Ovary (tissue), 9 donors: ENCODE results near the gene CAMTA1. TPM values are rescaled to one million over a fixed set of nuclear protein-coding genes. Genes with fewer than 3 reads are reported as not detected.
"Not testable (repeated sequence)": the region's sequence is repeated elsewhere in the genome, so short reads cannot be mapped to it uniquely, and the experiment has no call there.

Source experiments
- DNase-seq, 5 donors: peaks; one replicate each; pipeline ENCODE4 v3.0.0-alpha.2; 2019 to 2020
- H3K27ac ChIP-seq, 2 donors: fragments of 200-600 bp; one replicate each; pipeline versions ENCODE4 v1.5.1 to v1.8.0; 2019 to 2022
- H3K27me3 ChIP-seq: fragments of 200-600 bp; one replicate; pipeline ENCODE4 v1.8.0; 2022
- H3K36me3 ChIP-seq: fragments of 200-600 bp; sonication (generic); one replicate; pipeline ENCODE4 v1.5.1; 2019
- H3K4me1 ChIP-seq: one replicate; pipeline ENCODE4 v1.8.1; 2013; ENCODE audit warnings: mild to moderate bottlenecking, moderate library complexity; ENCODE audit not compliant: insufficient read depth
- H3K4me3 ChIP-seq: fragments of 200-600 bp; sonication (generic); one replicate; pipeline ENCODE4 v1.5.1; 2017
- H3K9me3 ChIP-seq, 2 donors: fragments of 200-600 bp in 1 of 2; sonication (generic) in 1 of 2; one replicate each; pipeline versions ENCODE4 v1.5.1 to v1.8.1; 2013 to 2019; ENCODE audit warnings: mild to moderate bottlenecking in 1 of 2, moderate library complexity in 1 of 2
- EP300 ChIP-seq: sonication (generic); formaldehyde crosslinking; IDR thresholded peaks from one replicate; pipeline ENCODE4 v1.6.1; 2017; ENCODE audit warnings: antibody characterized with exemption
- POLR2A ChIP-seq: fragments of 450-650 bp; IDR thresholded peaks from one replicate; pipeline ENCODE4 v1.6.1; 2017; ENCODE audit warnings: antibody characterized with exemption, mild to moderate bottlenecking, moderate library complexity
- WGBS, 3 donors: extraction: QIAGEN DNeasy Blood & Tissue Kit in 1 of 3; methylation state at CpG; one replicate each; pipeline versions ENCODE4 v1.1.5 to v1.1.7; 2013 to 2017; 5-methylcytosine and 5-hydroxymethylcytosine counted together
- intact Hi-C, 4 donors: fragments of 100-400 bp; cut with DNase I; formaldehyde crosslinking; loops; one replicate each; pipeline versions ENCODE4 v1.11.0 to v1.15.1; 2022 to 2023
- polyA plus RNA-seq, 2 donors: library from polyadenylated mRNA; stranded (reverse); fragments of 200-250 nt in 1 of 2; fragments of 350-450 nt in 1 of 2; fragmentation: Illumina TruSeq in 1 of 2; extraction: RNeasy Lipid Tissue Mini Kit (QIAGEN cat#74804) in 1 of 2; gene quantifications; one replicate each; pipeline ENCODE4 v1.2.3, GENCODE V29; 2013 to 2014
- total RNA-seq, 7 donors: library from RNA; depleted of rRNA in 2 of 7; stranded (reverse); fragments of >200 nt in 2 of 7; fragmentation: NEBNext Ultra II Directional in 3 of 7; extraction: Animal tissue kit (Norgen Biotek cat#: 25700) in 3 of 7; gene quantifications; one replicate each; pipeline versions ENCODE4 v1.1.0 to v1.2.4, GENCODE V29; 2016 to 2023
- TF ChIP-seq, protein P1 (sequence below), 3 donors: fragments of 450-650 bp in 2 of 3; fragments of 200-600 bp in 1 of 3; IDR thresholded peaks; one replicate each; pipeline versions ENCODE4 v1.5.1 to v1.8.0; 2016 to 2022; ENCODE audit warnings: antibody characterized with exemption in 3 of 3, mild to moderate bottlenecking in 1 of 3
- donor health status: DM: no; HTN: no; CAD: no; lungs with moderate emphysema.
- donor health status: DM: no; HTN: no; CAD: no.
- donor health status: Bipolar disorder and iron deficiency.
- donor health status: DM: yes; HTN: yes; CAD: no.
- donor health status: DM: no; HTN: no; CAD: no.
- donor health status: DM: yes; HTN: yes; CAD: no.

The CAMTA1 gene
- total and polyA plus RNA-seq, 9 donors = 51.1 to 150 (median 67.4) TPM

DNA sequence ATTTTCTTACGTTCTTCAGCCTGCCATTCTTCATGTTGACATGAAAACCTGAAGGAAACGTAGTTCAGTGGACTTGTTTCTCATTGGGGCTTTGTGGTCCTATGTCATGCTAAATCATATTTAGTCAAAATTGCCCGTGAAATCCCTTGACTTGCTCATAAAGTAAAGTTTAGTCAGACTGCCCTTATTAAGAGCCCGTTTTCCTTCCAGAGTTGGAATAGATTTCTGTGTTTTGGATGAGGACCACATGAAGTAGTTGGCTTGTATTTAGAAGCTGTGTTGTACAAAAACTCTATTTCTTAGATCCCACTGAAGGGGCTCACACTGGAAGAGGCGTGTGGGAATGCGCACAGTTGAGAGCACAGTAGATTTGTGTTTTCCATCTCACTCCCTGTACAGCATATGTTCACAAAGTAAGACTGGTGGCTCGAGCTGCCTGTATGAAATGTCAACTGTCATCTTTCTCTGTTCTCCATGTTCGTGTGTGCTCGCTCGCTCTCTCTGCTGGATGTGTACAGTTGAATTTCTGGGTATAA is 42.4 kb downstream of the CAMTA1 start:
- 66 to 74% (median 70%) methylated on average over 10 of the region's 10 CpGs for WGBS, 3 donors
- Histone ChIP-seq H3K27me3 (no peaks in the 10 kb centered on the region), H3K9me3 (no peaks in the 10 kb centered on the region), H3K36me3 (no peaks in the 10 kb centered on the region), H3K27ac (no peak overlapping the region), H3K4me3 (no peak overlapping the region), H3K4me1 (peaks cover 4% of the 10 kb centered on the region)
- intact Hi-C loops = no loop called here
- TF ChIP-seq POLR2A = no peak
- TF ChIP-seq, protein P1, sequence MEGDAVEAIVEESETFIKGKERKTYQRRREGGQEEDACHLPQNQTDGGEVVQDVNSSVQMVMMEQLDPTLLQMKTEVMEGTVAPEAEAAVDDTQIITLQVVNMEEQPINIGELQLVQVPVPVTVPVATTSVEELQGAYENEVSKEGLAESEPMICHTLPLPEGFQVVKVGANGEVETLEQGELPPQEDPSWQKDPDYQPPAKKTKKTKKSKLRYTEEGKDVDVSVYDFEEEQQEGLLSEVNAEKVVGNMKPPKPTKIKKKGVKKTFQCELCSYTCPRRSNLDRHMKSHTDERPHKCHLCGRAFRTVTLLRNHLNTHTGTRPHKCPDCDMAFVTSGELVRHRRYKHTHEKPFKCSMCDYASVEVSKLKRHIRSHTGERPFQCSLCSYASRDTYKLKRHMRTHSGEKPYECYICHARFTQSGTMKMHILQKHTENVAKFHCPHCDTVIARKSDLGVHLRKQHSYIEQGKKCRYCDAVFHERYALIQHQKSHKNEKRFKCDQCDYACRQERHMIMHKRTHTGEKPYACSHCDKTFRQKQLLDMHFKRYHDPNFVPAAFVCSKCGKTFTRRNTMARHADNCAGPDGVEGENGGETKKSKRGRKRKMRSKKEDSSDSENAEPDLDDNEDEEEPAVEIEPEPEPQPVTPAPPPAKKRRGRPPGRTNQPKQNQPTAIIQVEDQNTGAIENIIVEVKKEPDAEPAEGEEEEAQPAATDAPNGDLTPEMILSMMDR (IDR thresholded peaks at IDR 0.05) = no peak
- no peak for TF ChIP-seq EP300
- DNase-seq = no peak

DNA sequence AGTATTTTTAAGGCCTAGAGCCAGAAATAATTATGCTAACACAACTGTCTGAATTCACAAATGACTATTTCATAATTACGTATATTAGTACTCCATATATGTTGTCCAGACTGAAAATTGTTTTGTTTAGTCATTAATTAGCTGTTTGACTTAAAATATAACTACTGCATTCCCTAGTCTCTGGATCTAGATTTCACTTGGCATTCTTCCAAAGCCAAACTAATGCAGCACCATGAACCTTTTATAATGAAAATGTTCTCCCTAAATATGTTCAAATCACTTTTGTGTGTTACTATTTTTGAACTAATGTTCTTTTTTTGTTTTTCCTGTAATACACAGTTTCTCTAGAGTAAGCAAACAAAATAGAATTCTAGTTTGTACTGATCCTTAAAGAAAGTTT is 46.1 kb downstream of the CAMTA1 start:
- TF ChIP-seq, protein P1 (IDR thresholded peaks at IDR 0.05) = no peak
- TF ChIP-seq EP300 = no peak
- TF ChIP-seq POLR2A = no peak
- no peak overlapping the region for H3K27ac ChIP-seq
- intact Hi-C loops = no loop called here
- no peaks in the 10 kb centered on the region for H3K36me3 ChIP-seq
- no peak overlapping the region for H3K4me3 ChIP-seq
- no peak for DNase-seq
- H3K27me3 ChIP-seq = no peaks in the 10 kb centered on the region
- WGBS, 3 donors = 83 to 90% (median 83%) methylated on average over 1 of the region's 1 CpG
- H3K9me3 ChIP-seq = no peaks in the 10 kb centered on the region
- peaks cover 5% of the 10 kb centered on the region for H3K4me1 ChIP-seq

- H3K27ac ChIP-seq, DNase-seq, H3K27me3 ChIP-seq, H3K36me3 ChIP-seq, H3K4me1 ChIP-seq, intact Hi-C loops, H3K4me3 ChIP-seq, H3K9me3 ChIP-seq: not testable (repeated sequence)
- WGBS, 3 donors = 86 to 96% (median 89%) methylated on average over 2 of the region's 2 CpGs
Measured at GRCh38 chr1:6832006-6832405, 46.8 kb downstream of the CAMTA1 start.

- Histone ChIP-seq H3K27me3 (no peaks in the 10 kb centered on the region), H3K9me3 (no peaks in the 10 kb centered on the region), H3K27ac (no peak overlapping the region), H3K36me3 (no peaks in the 10 kb centered on the region), H3K4me1 (peaks cover 4% of the 10 kb centered on the region), H3K4me3 (no peak overlapping the region)
- intact Hi-C loops = no loop called here
- TF ChIP-seq, protein P1 (IDR thresholded peaks at IDR 0.05) = no peak
- no peak for TF ChIP-seq POLR2A
- TF ChIP-seq EP300 = no peak
- DNase-seq = no peak
- 44 to 52% (median 49%) methylated on average over 4 of the region's 4 CpGs for WGBS, 3 donors
Measured at GRCh38 chr1:6832531-6833188, 47.4 kb downstream of the CAMTA1 start.

- TF ChIP-seq, protein P1 (IDR thresholded peaks at IDR 0.05) = no peak
- TF ChIP-seq EP300 (no peak), POLR2A (no peak)
- no peaks in the 10 kb centered on the region for H3K36me3 ChIP-seq
- peaks cover 4% of the 10 kb centered on the region for H3K4me1 ChIP-seq
- H3K9me3 ChIP-seq = no peaks in the 10 kb centered on the region
- H3K4me3 ChIP-seq = no peak overlapping the region
- no peak overlapping the region for H3K27ac ChIP-seq
- intact Hi-C loops = no loop called here
- no peaks in the 10 kb centered on the region for H3K27me3 ChIP-seq
- no peak for DNase-seq
- WGBS, 3 donors = 88 to 92% (median 91%) methylated on average over 5 of the region's 5 CpGs
Measured at GRCh38 chr1:6833804-6834203, 48.5 kb downstream of the CAMTA1 start.
